Measurements from ENCODE around the gene KLK11.

The KLK11 gene

GRCh38 chr19:51023946-51024345 is 2.5 kb downstream of the KLK11 start:
- Histone ChIP-seq H3K27me3 (ENCODE audit: insufficient read depth, insufficient read length) (peaks cover 15% of the 10 kb centered on the region), H3K4me1 (ENCODE audit: insufficient read depth, insufficient read length) (peaks cover 15% of the 10 kb centered on the region), H3K4me3 (ENCODE audit: insufficient read length, low read depth) (no peak overlapping the region), H3K9me3 (ENCODE audit: insufficient read depth, low read length) (no peaks in the 10 kb centered on the region), H3K9ac (ENCODE audit: insufficient read length, low read depth) (no peak overlapping the region), H3K36me3 (ENCODE audit: insufficient read depth, insufficient read length, low read length) (no peaks in the 10 kb centered on the region)
- TF ChIP-seq ZNF274 (IDR thresholded peaks at IDR 0.05; ENCODE audit: low read depth, low read length), result no peak
- no peak for TF ChIP-seq SUZ12 (IDR thresholded peaks at IDR 0.05; ENCODE audit: extremely low read depth, insufficient read depth, insufficient read length)
- no peak for DNase-seq (ENCODE audit: low read depth, low spot score)

GRCh38 chr19:51022526-51022925 is 3.9 kb downstream of the KLK11 start:
- Histone ChIP-seq H3K36me3 (ENCODE audit: insufficient read depth, insufficient read length, low read length) (no peaks in the 10 kb centered on the region), H3K9ac (ENCODE audit: insufficient read length, low read depth) (no peak overlapping the region), H3K9me3 (ENCODE audit: insufficient read depth, low read length) (no peaks in the 10 kb centered on the region), H3K4me1 (ENCODE audit: insufficient read depth, insufficient read length) (peaks cover 14% of the 10 kb centered on the region), H3K27me3 (ENCODE audit: insufficient read depth, insufficient read length) (peaks cover 23% of the 10 kb centered on the region), H3K4me3 (ENCODE audit: insufficient read length, low read depth) (no peak overlapping the region)
- no peak for DNase-seq (ENCODE audit: low read depth, low spot score)
- TF ChIP-seq YY1 (IDR thresholded peaks at IDR 0.05; ENCODE audit: insufficient read depth, insufficient read length) (no peak), ZNF274 (IDR thresholded peaks at IDR 0.05; ENCODE audit: low read depth, low read length) (no peak), SUZ12 (IDR thresholded peaks at IDR 0.05; ENCODE audit: extremely low read depth, insufficient read depth, insufficient read length) (no peak)

- DNase-seq (ENCODE audit: low read depth, low spot score), result no peak
- Histone ChIP-seq H3K4me1 (ENCODE audit: insufficient read depth, insufficient read length) (peaks cover 8% of the 10 kb centered on the region), H3K27me3 (ENCODE audit: insufficient read depth, insufficient read length) (peaks cover 23% of the 10 kb centered on the region), H3K9me3 (ENCODE audit: insufficient read depth, low read length) (no peaks in the 10 kb centered on the region), H3K4me3 (ENCODE audit: insufficient read length, low read depth) (no peak overlapping the region), H3K36me3 (ENCODE audit: insufficient read depth, insufficient read length, low read length) (no peaks in the 10 kb centered on the region), H3K9ac (ENCODE audit: insufficient read length, low read depth) (no peak overlapping the region)
- TF ChIP-seq ZNF274 (IDR thresholded peaks at IDR 0.05; ENCODE audit: low read depth, low read length), result no peak
- no peak for TF ChIP-seq YY1 (IDR thresholded peaks at IDR 0.05; ENCODE audit: insufficient read depth, insufficient read length)
- TF ChIP-seq SUZ12 (IDR thresholded peaks at IDR 0.05; ENCODE audit: extremely low read depth, insufficient read depth, insufficient read length), result no peak
Observed at GRCh38 chr19:51020988-51021651, 5.3 kb downstream of the KLK11 start.

- peaks cover under 1% of the 10 kb centered on the region for H3K4me1 ChIP-seq (ENCODE audit: insufficient read depth, insufficient read length)
- peak within 1 kb of the TSS; percentile 36 for H3K4me3 ChIP-seq (ENCODE audit: insufficient read length, low read depth)
- peak within 1 kb of the TSS; percentile 64 for H3K9ac ChIP-seq (ENCODE audit: insufficient read length, low read depth)
Observed at GRCh38 chr19:51019544-51019925, 6.9 kb downstream of the KLK11 start, which contains the start of gene KLK10. Gene KLK10 (minus strand): TSS chr19:51019709. CDS start chr19:51019130, 579 bp downstream.

GRCh38 chr19:51018745-51019543 is 7.5 kb downstream of the KLK11 start:
- no peaks in the 10 kb centered on the region for H3K36me3 ChIP-seq (ENCODE audit: insufficient read depth, insufficient read length, low read length)
- peak overlapping the region; percentile 36 for H3K4me3 ChIP-seq (ENCODE audit: insufficient read length, low read depth)
- H3K27me3 ChIP-seq (ENCODE audit: insufficient read depth, insufficient read length), result peaks cover 23% of the 10 kb centered on the region
- H3K9ac ChIP-seq (ENCODE audit: insufficient read length, low read depth), result peak overlapping the region; percentile 64
- H3K4me1 ChIP-seq (ENCODE audit: insufficient read depth, insufficient read length), result no peaks in the 10 kb centered on the region
- TF ChIP-seq ZNF274 (IDR thresholded peaks at IDR 0.05; ENCODE audit: low read depth, low read length) (no peak), SUZ12 (IDR thresholded peaks at IDR 0.05; ENCODE audit: extremely low read depth, insufficient read depth, insufficient read length) (no peak), YY1 (IDR thresholded peaks at IDR 0.05; ENCODE audit: insufficient read depth, insufficient read length) (no peak)
- DNase-seq (ENCODE audit: low read depth, low spot score), result no peak
- no peaks in the 10 kb centered on the region for H3K9me3 ChIP-seq (ENCODE audit: insufficient read depth, low read length)

More at GRCh38 chr19:51019544-51019925, 6.9 kb downstream of the KLK11 start, which contains the start of gene KLK10:
- TF ChIP-seq SUZ12 (IDR thresholded peaks at IDR 0.05; ENCODE audit: extremely low read depth, insufficient read depth, insufficient read length) (no peak), ZNF274 (IDR thresholded peaks at IDR 0.05; ENCODE audit: low read depth, low read length) (no peak), YY1 (IDR thresholded peaks at IDR 0.05; ENCODE audit: insufficient read depth, insufficient read length) (no peak)
- no peak for DNase-seq (ENCODE audit: low read depth, low spot score)
- H3K36me3 ChIP-seq (ENCODE audit: insufficient read depth, insufficient read length, low read length), result no peaks in the 10 kb centered on the region
- no peaks in the 10 kb centered on the region for H3K9me3 ChIP-seq (ENCODE audit: insufficient read depth, low read length)
- H3K27me3 ChIP-seq (ENCODE audit: insufficient read depth, insufficient read length), result peaks cover 23% of the 10 kb centered on the region

GRCh38 chr19:51016798-51017683 is 9.4 kb downstream of the KLK11 start:
- TF ChIP-seq SUZ12 (IDR thresholded peaks at IDR 0.05; ENCODE audit: extremely low read depth, insufficient read depth, insufficient read length), result no peak
- TF ChIP-seq YY1 (IDR thresholded peaks at IDR 0.05; ENCODE audit: insufficient read depth, insufficient read length), result no peak
- TF ChIP-seq ZNF274 (IDR thresholded peaks at IDR 0.05; ENCODE audit: low read depth, low read length), result no peak
- Histone ChIP-seq H3K9me3 (ENCODE audit: insufficient read depth, low read length) (no peaks in the 10 kb centered on the region), H3K27me3 (ENCODE audit: insufficient read depth, insufficient read length) (peaks cover 23% of the 10 kb centered on the region), H3K36me3 (ENCODE audit: insufficient read depth, insufficient read length, low read length) (no peaks in the 10 kb centered on the region), H3K4me1 (ENCODE audit: insufficient read depth, insufficient read length) (no peaks in the 10 kb centered on the region), H3K9ac (ENCODE audit: insufficient read length, low read depth) (peak overlapping the region; percentile 72), H3K4me3 (ENCODE audit: insufficient read length, low read depth) (peak overlapping the region; percentile 60)
- peak; percentile 59 for DNase-seq (ENCODE audit: low read depth, low spot score)
